MV-4-11 (cell line): ENCODE measurements around the gene MIAT.
"Not testable (repeated sequence)": the region's sequence is repeated elsewhere in the genome, so short reads cannot be mapped to it uniquely, and the experiment has no call there.

ENCODE experiments used
- DNase-seq: peaks from one replicate; lab custom pipeline; 2025; lab: John Stamatoyannopoulos, UW

MIAT gene

GRCh38 chr22:26656891-26657851 lies at the start of gene MIAT:
Gene MIAT, plus strand, starts transcription at chr22:26657588.
- DNase-seq = no peak

DNA sequence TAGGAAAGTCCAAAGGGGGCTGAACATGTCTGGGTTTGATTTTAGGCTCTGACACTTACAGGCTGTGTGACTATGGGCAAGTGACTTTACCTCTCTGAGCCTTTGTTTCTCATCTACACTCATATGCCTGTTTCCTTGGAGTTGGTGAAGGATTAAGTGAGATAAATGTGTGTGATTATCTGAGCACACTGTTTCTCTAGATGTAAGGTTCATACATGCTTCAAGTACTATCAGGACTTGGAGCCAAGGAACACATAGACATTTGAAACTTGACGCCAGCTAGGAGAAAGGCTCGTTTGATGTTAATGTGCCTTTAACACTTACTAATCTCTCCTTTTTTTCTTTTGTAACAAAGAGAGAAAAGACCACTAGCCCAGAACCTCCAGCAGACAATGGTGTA lies 49.3 kb upstream of the MIAT start:
- no peak for DNase-seq

GRCh38 chr22:26609287-26609686 lies 48.1 kb upstream of the MIAT start:
- no peak for DNase-seq

DNA sequence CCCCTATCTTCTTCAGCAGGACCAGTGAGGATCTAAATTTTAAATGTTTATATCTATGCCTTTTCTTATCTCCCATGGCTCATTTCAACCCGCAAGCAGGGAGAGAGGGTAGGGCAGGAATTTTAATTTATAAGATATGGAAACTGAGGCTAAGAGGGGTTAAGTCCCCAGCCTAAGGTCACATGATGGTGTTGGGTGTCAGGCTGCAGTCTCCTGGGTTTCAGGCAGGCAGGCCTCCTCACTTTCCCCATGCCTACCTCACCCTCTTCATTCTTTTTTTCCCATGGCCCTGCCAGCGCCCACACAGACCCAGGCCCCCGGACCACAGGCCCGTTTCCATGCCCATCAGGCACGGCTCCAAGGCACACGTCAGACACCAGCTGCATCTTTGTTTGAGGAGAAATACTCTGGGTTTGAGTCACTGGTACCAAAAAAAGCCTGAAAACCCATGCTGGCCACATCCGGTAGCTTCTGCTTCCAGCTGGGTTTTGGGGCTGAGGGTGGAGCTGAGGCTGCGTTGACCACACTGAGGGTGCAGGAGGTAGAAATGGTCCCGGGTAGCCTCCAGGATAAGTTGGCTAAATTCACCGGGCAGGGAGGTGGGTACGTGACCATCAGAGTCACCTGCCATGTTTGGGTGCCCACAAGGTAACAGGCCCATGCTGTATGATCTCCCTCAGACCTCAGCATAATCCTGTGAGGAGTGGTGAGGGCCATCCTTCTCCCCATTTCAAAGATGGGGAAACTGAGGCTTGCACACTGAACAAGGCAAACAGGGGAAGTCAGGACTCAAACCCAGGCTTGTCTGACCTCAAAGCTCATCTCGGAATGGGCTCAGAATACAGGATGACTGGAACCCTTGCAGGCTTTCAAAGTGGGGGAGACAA lies 47.1 kb upstream of the MIAT start:
- peak; percentile 95 for DNase-seq

- no peak for DNase-seq
These were observed 46.4 kb upstream of the MIAT start for GRCh38 chr22:26610996-26611395.

DNA sequence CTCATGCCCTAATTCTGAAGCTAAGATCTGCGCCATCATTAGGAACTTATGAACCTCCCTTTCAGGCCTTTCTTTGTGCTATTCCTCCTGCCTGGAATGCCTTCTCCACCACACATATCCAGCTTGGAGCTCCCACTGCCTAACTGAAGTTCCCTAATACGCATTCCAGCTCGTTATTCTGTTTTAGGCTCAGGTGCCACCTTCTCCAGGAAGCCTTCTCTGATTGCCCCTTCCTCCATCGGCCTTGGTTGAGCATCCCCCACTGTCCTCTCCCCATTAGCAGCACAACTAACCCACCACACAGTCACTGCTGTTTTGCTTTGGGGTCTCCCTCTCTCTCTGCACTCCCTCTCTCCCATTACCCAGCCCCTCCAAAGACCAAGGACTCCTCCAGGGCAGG lies 44.7 kb upstream of the MIAT start:
- no peak for DNase-seq

GRCh38 chr22:26613753-26614152 lies 43.6 kb upstream of the MIAT start:
- DNase-seq = not testable (repeated sequence)

DNA sequence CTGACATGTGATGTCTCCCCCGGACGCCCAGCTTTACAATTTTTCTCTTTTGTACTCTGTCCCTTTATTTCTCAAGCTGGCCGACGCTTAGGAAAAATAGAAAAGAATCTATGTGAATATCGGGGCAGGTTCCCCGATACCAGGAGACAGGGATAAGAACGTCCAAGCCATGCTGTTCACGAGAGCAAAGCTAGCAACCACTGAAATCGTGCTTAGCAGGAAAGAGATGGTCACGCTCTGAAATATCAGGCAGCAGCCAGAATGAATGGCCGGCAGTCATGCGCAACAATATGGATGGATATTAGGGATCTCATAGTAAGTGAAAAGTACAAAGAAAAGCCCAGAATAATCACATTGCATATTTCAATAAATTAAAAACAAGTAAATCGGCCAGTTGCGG lies 43.1 kb upstream of the MIAT start:
- no peak for DNase-seq

- peak; percentile 61 for DNase-seq
These were observed 42.2 kb upstream of the MIAT start for GRCh38 chr22:26615149-26615548.

GRCh38 chr22:26615830-26616435 lies 41.5 kb upstream of the MIAT start:
- DNase-seq = no peak

DNA sequence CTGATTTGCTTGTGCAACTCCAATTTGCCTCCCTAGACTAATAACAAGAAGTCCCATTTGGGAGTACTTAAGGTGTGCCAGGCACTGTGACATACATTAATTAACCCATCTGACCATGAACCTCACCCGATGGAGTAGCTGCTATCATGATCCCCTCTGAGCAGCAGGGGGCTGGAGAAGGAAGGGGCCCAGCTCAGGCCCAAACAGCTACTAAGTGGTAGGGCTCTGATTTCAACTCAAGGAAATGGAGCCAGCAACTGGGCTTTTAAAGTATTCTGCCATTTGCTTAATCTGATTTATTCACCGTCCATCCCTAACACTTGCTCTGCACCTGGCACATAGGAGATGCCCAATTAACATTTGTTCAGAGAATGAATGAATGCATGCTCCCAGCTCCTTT lies 40.7 kb upstream of the MIAT start:
- no peak for DNase-seq

DNA sequence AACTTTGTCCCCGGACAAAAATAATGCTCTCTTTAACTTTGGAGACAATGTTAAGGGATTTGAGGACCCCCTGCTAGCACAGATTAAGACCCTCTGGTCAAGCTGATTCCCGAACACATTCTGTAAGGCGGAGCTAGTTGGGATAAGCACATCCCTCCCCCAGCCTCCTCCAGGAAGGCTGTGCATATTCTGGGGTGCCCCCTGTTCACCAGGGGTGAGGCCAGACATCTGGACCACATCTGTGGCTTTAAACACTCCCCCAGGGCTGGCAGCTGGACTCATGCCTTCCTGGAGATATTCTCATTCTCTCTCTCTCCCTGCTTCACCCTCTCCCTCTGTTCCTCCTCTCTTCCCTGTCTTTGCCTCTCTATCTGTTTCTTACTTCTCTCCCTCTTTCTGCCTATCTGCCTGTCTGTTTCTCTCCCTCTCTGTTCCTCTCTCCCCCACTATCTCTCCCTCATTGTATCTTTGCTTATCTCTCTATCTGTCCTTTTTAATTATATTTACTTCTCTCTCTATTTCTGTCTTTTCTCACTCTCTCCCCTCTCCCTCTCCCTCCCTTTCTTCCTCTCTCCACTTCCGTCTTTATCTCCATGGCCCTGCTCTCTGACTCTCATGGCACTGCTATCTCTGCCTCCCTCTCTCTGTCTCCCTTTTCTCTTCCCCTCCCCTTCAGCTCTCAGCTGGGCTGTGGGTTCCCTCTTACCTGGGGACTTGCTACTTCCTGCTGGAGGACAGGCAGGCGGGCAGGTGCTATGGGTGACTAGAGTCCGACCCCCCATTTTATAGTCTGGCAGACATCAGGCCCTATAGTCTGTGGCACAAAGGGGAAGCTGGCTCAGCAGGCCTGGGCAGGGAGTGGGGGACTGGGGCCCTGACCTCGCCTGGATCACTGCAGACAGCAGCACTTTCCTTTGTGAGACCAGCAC lies 39.9 kb upstream of the MIAT start, which contains the start of gene CRYBB1:
Gene CRYBB1 (minus strand): TSS at position 757 of the 929 bp plus-strand sequence. CDS start 1,708 bp downstream, outside the sequence.
- peak; percentile 50 for DNase-seq

DNA sequence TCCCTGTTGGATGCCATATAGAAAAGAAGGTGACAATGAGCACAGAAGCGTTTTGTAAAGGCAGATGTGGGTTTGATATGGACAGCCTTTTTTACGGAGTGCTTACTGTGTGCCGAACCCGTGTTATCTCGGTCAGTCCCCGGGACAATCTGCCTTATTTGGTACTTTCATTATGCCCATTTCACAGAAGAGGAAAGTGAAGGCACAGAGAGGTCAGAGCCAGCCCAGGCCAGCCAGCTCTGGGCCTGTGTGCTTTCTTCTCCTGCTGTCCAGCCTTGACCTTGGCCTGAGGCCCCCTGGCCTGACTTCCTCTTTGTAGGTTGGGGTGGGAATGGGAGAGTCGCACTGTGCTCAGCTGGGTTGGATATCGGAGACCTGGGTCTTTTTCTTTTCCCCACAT lies 38.9 kb upstream of the MIAT start:
- no peak for DNase-seq

DNA sequence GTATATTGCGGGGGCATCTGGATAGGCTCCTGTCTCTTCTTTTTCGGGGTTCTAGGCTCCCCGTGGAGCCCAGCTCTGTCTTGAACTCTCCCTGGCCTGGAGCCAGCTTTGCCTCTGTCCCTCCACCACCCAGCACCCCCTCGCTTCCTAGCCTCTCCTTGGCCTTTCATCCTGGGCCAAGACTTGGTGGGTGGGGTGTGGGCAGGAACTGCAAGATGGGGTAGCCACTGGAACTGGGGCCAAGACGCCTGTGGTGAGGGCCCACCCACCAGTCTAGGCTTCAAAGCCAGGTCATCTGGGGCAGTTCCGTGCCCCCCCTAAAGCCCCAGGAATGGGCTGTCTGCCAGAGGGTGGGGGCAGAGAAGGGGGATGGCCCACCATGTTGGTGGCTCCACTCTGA lies 37.9 kb upstream of the MIAT start:
- DNase-seq = no peak

DNA sequence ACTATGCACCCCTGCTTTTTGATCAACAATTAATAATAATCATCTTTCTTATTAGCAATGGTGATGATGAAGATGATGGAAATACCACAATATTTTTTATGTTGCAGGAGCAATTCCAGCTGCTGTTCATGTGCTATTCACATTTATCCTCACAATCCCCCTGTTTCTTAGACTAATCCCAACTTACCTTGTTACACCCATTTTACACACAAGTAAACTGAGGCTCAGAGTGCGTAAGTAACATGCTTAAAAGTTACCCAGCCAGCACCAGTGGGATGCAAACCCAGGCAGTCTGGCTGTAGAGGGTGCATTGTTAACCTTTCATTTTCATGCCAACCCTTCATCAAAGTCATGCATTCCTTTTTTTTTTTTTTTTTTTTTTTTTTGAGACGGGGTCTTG lies 37.2 kb upstream of the MIAT start:
- no peak for DNase-seq

- DNase-seq = no peak
These were observed 35.7 kb upstream of the MIAT start, which contains the start of gene CRYBA4 for GRCh38 chr22:26621663-26622062. Gene CRYBA4, plus strand, starts transcription at chr22:26621963. Its CDS starts 634 bp downstream, at chr22:26622597.

DNA sequence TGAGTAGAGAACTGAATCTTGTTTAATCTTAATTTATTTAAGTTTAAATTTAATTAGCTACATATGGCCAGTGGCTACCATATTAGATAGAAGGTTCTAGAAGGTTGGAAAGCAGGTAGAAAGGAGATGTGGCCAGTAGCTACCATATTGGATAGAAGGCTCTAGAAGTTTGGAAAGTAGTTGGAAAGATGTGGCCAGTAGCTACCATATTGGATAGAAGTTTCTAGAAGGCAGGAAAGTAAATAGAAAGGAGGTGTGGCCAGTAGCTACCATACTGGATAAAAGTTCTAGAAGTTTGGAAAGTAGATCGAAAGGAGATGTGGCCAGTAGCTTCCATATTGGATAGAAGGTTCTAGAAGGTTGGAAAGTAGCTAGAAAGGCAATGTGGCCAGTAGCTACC lies 33.4 kb upstream of the MIAT start:
- DNase-seq = no peak

- no peak for DNase-seq
These were observed 32.6 kb upstream of the MIAT start for GRCh38 chr22:26624803-26625202.

GRCh38 chr22:26629988-26630761 lies 27.2 kb upstream of the MIAT start:
- DNase-seq = no peak

DNA sequence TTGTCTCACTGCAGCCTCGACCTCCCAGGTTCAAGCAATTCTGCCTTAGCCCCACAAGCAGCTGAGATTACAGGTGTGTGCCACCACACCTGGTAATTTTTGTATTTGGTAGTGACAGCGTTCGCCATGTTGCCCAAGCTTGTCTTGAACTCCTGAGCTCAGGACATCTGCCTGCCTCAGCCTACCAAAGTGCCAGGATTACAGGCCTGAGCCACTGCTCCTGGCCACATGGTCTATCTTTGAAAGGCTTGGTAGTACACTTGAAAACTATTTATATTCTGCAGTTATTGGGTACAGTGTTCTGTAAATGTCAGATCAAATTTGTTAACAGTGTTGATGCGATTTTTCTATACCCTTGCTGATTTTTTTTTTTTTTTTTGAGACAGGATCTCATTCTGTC lies 26.1 kb upstream of the MIAT start:
- DNase-seq = no peak
